Right lung (tissue), 5 donors: ENCODE data around the gene SDHA. TPM values are rescaled to one million over a fixed set of nuclear protein-coding genes. Genes with fewer than 3 reads are reported as not detected.
"Not testable (repeated sequence)": the region's sequence is repeated elsewhere in the genome, so short reads cannot be mapped to it uniquely, and the experiment has no call there.

ENCODE experiments used
- DNase-seq, 2 donors: peaks; one replicate each; pipeline ENCODE4 v3.0.0-alpha.2; 2013
- polyA plus RNA-seq, 5 donors: library from polyadenylated mRNA; unstranded; fragments of 120-200 nt; gene quantifications; one replicate each; pipeline versions ENCODE4 v1.2.1 to v1.2.3, GENCODE V29; 2013; ENCODE audit warnings: inconsistent platforms in 1 of 5, low replicate concordance in 1 of 5; ENCODE audit not compliant: insufficient read length in 5 of 5, insufficient read depth in 1 of 5

Gene SDHA
- polyA plus RNA-seq, 5 donors = 89.1 to 112 (median 96.3) TPM

DNA sequence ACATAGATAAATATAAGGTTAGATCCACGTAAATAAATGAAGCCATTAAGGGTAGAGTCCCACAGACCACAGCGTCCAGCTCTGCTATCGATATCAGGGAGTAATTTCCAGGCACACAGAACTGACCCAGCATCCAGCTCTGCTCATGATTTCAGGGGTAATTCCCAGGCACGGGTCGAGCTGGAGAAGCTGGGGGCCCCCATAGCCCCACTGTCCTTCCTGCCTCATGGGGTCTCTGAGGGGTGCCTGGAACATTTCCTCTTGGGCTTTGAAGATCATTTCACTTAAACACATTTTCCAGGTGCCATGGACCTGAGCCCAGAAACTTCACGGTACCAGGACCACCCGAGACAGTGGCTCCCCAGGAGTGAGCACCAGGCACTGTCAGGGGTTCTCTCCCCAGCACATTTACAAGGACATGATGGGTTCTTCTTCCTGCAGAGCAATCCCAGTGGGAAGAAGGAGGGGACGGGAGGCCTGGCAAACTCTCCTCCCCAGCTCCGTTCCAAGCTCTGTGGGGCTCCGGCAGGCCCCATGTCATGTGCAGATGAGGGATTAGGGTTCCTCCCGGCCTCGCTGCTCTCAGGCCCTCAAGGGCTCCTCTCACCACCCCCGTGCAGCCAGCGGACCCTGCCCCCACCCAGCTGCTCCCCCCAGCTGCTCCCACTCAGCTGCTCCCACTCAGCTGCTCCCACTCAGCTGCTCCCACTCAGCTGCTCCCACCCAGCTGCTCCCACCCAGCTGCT, 80.0 kb downstream of the SDHA start:
- DNase-seq = not testable (repeated sequence)

DNA sequence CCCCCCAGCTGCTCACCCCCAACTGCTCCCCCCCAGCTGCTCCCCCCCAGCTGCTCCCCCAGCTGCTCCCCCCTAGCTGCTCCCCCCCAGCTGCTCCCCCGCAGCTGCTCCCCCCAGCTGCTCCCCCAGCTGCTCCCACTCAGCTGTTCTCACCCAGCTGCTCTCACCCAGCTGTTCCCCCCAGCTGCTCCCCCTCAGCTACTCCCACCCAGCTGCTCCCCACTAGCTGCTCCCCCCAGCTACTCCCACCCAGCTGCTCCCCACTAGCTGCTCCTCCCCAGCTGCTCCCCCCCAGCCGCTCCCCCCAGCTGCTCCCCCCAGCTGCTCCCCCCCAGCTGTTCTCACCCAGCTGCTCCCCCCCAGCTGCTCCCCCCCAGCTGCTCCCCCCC, 80.6 kb downstream of the SDHA start:
- no peak for DNase-seq

DNA sequence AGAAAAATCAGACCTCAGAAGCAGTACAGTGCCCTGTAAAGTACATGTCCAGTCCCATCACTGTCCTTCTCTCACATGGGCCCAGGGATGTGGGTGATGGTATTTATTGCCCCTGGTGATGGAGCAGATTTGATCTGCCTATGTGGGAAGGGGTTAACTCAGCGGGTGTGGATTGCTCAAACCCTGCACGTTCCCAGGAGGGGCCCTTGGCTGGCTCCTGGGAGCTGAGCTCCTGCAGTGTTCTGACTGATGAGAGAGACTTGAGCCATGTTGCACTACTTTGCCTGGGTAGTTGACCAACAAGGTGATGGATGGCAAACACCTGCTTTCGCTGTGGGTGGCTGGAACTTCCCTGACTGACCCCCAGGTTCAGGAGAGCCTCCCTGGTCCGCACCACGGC, 81.8 kb downstream of the SDHA start:
- not testable (repeated sequence) for DNase-seq

DNA sequence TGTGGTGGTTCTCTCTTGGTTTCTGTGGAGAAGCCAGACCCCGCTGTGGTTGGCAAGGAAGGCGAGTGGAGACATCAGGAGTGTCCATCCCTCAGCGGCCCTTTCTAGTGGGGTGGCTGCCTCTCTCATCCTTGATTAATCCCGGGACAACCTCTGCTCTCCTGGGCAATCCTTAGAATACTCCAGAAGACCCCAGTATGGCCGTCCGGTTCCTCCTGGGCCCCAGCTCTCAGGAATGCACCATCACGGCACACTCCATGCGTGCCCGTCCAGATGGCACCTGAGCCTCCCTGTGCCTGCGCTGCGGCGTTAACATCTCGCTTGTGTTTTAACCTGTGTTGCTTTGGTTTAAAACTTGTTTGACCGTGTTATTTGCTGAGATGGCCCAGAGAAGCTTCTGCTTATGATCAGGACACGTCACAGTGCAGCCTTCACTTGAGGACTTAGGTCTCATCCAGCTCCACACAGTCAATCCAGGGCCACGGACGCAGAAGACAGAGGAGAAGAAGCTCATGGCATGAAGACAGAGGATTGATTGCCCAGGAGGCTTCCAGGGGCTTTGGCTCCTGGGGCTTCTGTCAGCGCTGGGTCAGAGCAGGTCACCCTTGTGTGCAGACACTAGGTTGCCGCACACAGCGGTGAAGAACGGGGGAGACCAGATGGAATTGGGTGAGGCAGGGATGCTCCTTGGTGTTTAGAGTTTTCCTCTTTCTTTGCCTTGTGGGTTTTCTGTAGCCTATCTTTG, 82.7 kb downstream of the SDHA start:
- not testable (repeated sequence) for DNase-seq

GRCh38 chr5:302416-302815, 84.3 kb downstream of the SDHA start:
- not testable (repeated sequence) for DNase-seq

DNA sequence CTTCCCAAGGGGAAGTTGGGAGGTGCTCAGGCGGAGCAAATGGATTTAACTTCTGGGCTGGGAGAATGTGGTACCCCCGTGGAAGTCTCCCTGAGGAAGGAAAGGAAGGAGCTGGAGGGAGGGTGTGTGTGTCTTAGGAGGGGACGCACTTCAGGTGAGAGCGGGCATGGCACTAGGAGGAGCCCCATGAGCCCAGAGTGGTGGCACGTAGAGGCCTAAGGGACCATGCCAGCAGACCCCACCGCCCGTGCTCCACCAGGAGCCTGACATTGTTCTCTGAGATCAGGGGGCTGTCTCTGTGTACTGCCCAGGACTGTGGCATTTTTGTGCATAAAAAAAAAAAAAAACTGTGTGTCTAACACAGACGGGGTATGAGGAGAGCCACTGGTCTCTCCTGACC, 84.8 kb downstream of the SDHA start:
- no peak for DNase-seq

DNA sequence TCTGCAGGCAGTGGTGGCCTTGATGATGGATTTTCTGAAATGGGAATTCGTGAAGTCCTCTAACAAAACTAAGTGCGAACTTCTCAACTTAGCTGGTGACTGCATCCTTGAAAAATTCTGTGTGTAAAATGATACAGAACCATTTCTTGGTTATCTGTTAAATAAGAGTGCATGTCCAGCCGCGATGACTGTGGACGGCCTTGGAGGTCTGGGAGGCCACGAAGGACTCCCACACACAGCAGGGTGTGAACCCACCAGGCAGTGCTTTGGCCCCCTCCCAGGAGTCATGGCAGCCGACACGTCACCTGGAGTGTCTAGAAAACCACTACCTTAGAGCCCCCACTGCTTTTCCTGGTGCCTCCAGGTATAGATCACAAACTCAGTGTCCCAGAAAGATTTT, 85.6 kb downstream of the SDHA start:
- DNase-seq = not testable (repeated sequence)

- no peak for DNase-seq
Measured at GRCh38 chr5:305050-305449, 86.9 kb downstream of the SDHA start.

DNA sequence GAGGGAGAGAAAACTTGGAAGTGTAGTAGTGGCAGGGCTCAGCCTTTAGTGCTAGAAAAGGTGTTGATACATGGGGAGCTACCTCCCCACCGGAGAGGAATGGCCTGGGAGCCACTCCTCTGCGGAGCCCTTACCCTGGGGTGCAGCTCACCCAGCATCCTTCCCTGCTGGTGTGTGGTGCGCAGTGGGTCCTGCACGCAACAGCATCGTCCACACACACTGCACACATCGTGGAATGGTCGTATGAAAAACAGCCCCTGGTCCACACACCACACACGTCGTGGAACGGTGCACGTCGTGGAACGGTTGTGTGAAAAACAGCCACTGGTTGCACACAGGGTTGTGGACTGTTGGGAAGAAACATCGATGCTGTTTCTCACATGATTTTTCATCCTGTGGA, 87.3 kb downstream of the SDHA start:
- DNase-seq = no peak

GRCh38 chr5:306011-306805, 88.1 kb downstream of the SDHA start:
- DNase-seq = no peak

Other genes with a start within 250 kb of the SDHA start
- gene PLEKHG4B, start 126.2 kb upstream of the SDHA start, polyA plus RNA-seq = 10 to 100 TPM; 10.7 to 16.9 (median 15.4) TPM
- 1 to 10 TPM in 1 of 5 donors, under 1 TPM in 2, not detected in 2; 0.14 to 1.6 (median 0.16) TPM for gene LRRC14B, start 26.8 kb upstream of the SDHA start, polyA plus RNA-seq
- 10 to 100 TPM; 11.6 to 16.1 (median 12.3) TPM for gene CCDC127, start 167 bp upstream of the SDHA start, polyA plus RNA-seq
- gene PDCD6, start 53.3 kb downstream of the SDHA start, polyA plus RNA-seq = 100 to 1,000 TPM; 124 to 143 (median 126) TPM
- 1 to 10 TPM; 2.5 to 7.6 (median 4.9) TPM for gene AHRR, start 103.4 kb downstream of the SDHA start, polyA plus RNA-seq
- gene EXOC3, start 224.9 kb downstream of the SDHA start, polyA plus RNA-seq = 10 to 100 TPM; 43.6 to 59.3 (median 55.2) TPM